Thyroid gland (tissue), 4 donors: ENCODE data around the gene FGF5.

Experiments
- CTCF ChIP-seq, 6 experiments: fragments of 200-600 bp in 3 of 6; fragments of 450-650 bp in 3 of 6; sonication (generic) in 3 of 6; IDR thresholded peaks; one replicate each; pipeline ENCODE4 v1.5.1; 2016 to 2019; ENCODE audit warnings: antibody characterized with exemption in 6 of 6, mild to moderate bottlenecking in 2 of 6, inconsistent platforms in 1 of 6, moderate library complexity in 1 of 6
- POLR2A ChIP-seq, 2 donors: fragments of 450-650 bp; IDR thresholded peaks; one replicate each; pipeline ENCODE4 v1.6.1; 2017; ENCODE audit warnings: antibody characterized with exemption in 2 of 2, mild to moderate bottlenecking in 2 of 2, moderate library complexity in 1 of 2

- TF ChIP-seq CTCF (IDR thresholded peaks at IDR 0.05) (no peak), POLR2A (IDR thresholded peaks at IDR 0.05) (no peak)
Observed at GRCh38 chr4:80265571-80266252, 752 bp upstream of the FGF5 start.
